K562 (cell line): ENCODE results near the gene ASPA. TPM values are rescaled to one million over a fixed set of nuclear protein-coding genes. Genes with fewer than 3 reads are reported as not detected.
A peak's percentile ranks its signal among the peaks of the same experiment; 100 is the strongest.

ENCODE experiments used
- ATAC-seq: fragments of 200-7000 bp; cut with Tn5 transposase; 3 replicates; pipeline ENCODE4 v1.9.1; 2020; ENCODE audit warnings: moderate library complexity
- BruUV-seq: library from RNA; stranded (reverse); fragments of 400-500 nt; replicated peaks from 2 replicates; lab custom pipeline; 2021; lab: Mats Ljungman, UMichigan
- CTCF ChIA-PET: fragments of 300-600 bp; formaldehyde crosslinking; extraction: SDS; loops from one replicate; lab custom pipeline; 2021; ENCODE audit warnings: low intra/inter-chr PET ratio; lab: Yijun Ruan, JAX
- POLR2A ChIA-PET: fragments of 300-600, 350-650 bp; sonication (Branson Sonifier 250); formaldehyde crosslinking; extraction: SDS; loops from one replicate; lab custom pipeline; 2021; ENCODE audit warnings: antibody characterized with exemption, inconsistent platforms; lab: Yijun Ruan, JAX
- DNase-seq, 4 experiments: peaks; one replicate each; pipeline versions ENCODE4 v3.0.0 to v3.0.0-alpha.2; 2011 to 2018; ENCODE audit warnings: low spot score in 3 of 4, mixed read lengths in 3 of 4; ENCODE audit errors: extremely low read depth in 1 of 4
- FAIRE-seq: peaks from 2 replicates; lab custom pipeline; 2011; peaks lifted over from hg19 to GRCh38; lab: Jason Lieb, UNC
- H2AFZ ChIP-seq: 2 replicates; pipeline ENCODE4 v1.6.0; 2011; ENCODE audit warnings: low read depth, low read length, control low read depth, inconsistent platforms
- H3K27ac ChIP-seq: fragments of 200-600 bp; 3 replicates; pipeline ENCODE4 v1.8.0; 2011; ENCODE audit warnings: low read depth, mild to moderate bottlenecking, control low read depth, inconsistent platforms, low read length, moderate library complexity, mixed read lengths; ENCODE audit errors: extremely low read depth
- H3K27me3 ChIP-seq, 2 experiments: fragments of 300-600 bp in 1 of 2; 2 replicates in 1 of 2; 3 replicates in 1 of 2; pipeline versions ENCODE4 v1.6.0 to v1.8.0; 2011; ENCODE audit warnings: inconsistent platforms in 2 of 2, low read length in 2 of 2, mild to moderate bottlenecking in 1 of 2, mixed read lengths in 1 of 2, moderate library complexity in 1 of 2; ENCODE audit not compliant: control insufficient read depth in 2 of 2, insufficient read depth in 2 of 2
- H3K36me3 ChIP-seq: fragments of 300-600 bp; 3 replicates; pipeline ENCODE4 v1.8.0; 2011; ENCODE audit warnings: mild to moderate bottlenecking, low read length, inconsistent platforms; ENCODE audit not compliant: control insufficient read depth, insufficient read depth
- H3K4me1 ChIP-seq, 2 experiments: fragments of 200-600 bp in 1 of 2; replicated peaks in 1 of 2; 2 replicates in 1 of 2; 3 replicates in 1 of 2; pipeline versions ENCODE4 v1.5.1 to v1.8.0; 2011; ENCODE audit warnings: inconsistent platforms in 2 of 2, low read length in 2 of 2, mild to moderate bottlenecking in 1 of 2, mixed read lengths in 1 of 2, moderate library complexity in 1 of 2; ENCODE audit not compliant: control insufficient read depth in 2 of 2, insufficient read depth in 2 of 2
- H3K4me2 ChIP-seq: 2 replicates; pipeline ENCODE4 v1.6.1; 2011; ENCODE audit warnings: low read length, control low read depth, inconsistent platforms, mixed read lengths; ENCODE audit not compliant: insufficient read depth
- H3K4me3 ChIP-seq: fragments of 200-600 bp; sonication (generic), shearing (Covaris generic); 2 replicates; pipeline ENCODE4 v1.5.1; 2016; ENCODE audit warnings: control low read depth, inconsistent platforms
- H3K79me2 ChIP-seq: fragments of 200-600 bp; 3 replicates; pipeline ENCODE4 v1.8.0; 2011; ENCODE audit warnings: low read length, inconsistent platforms; ENCODE audit not compliant: control insufficient read depth, insufficient read depth
- H3K9ac ChIP-seq, 2 experiments: 2 replicates each; pipeline versions ENCODE4 v1.6.0 to v1.6.1; 2011; ENCODE audit warnings: low read depth in 2 of 2, low read length in 2 of 2, control low read depth in 1 of 2, inconsistent platforms in 1 of 2, mild to moderate bottlenecking in 1 of 2, mixed read lengths in 1 of 2; ENCODE audit not compliant: insufficient read depth in 1 of 2
- H3K9me1 ChIP-seq: one replicate; pipeline ENCODE4 v1.6.0; 2011; ENCODE audit warnings: inconsistent platforms, mild to moderate bottlenecking, low read length, moderate library complexity; ENCODE audit not compliant: control insufficient read depth, insufficient read depth
- H3K9me3 ChIP-seq: replicated peaks from 2 replicates; pipeline ENCODE4 v1.5.1; 2011; ENCODE audit warnings: low read depth, low read length, inconsistent platforms; ENCODE audit not compliant: control insufficient read depth, insufficient read depth
- H4K20me1 ChIP-seq: replicated peaks from 2 replicates; pipeline ENCODE4 v1.6.1; 2011; ENCODE audit warnings: low read length, inconsistent platforms, mixed read lengths; ENCODE audit not compliant: control insufficient read depth, insufficient read depth
- ATF6 ChIP-seq: sonication (generic); formaldehyde crosslinking; IDR thresholded peaks from 2 replicates; pipeline ENCODE4 v1.4.0; 2020; ENCODE audit warnings: mild to moderate bottlenecking, missing genetic modification reagents
- C11orf30 ChIP-seq: fragments of 450-650 bp; IDR thresholded peaks from 2 replicates; pipeline ENCODE4 v1.6.1; 2016; ENCODE audit warnings: low read depth, mild to moderate bottlenecking
- ETV5 ChIP-seq: sonication (generic); formaldehyde crosslinking; IDR thresholded peaks from 2 replicates; pipeline ENCODE4 v1.4.0; 2020; ENCODE audit warnings: low read depth, mild to moderate bottlenecking, missing genetic modification reagents
- NR4A1 ChIP-seq, 2 experiments: fragments of 250-450 bp in 1 of 2; fragments of 450-650 bp in 1 of 2; sonication (Bioruptor Pico) in 1 of 2; IDR thresholded peaks; 2 replicates each; pipeline versions ENCODE4 v1.4.0 to v1.6.1; 2016 to 2020; ENCODE audit warnings: mild to moderate bottlenecking in 2 of 2, missing compliant biosample characterization in 1 of 2, missing genetic modification characterization in 1 of 2, moderate library complexity in 1 of 2
- POLR2B ChIP-seq: fragments of 450-650 bp; IDR thresholded peaks from 2 replicates; pipeline ENCODE4 v1.6.1; 2018; ENCODE audit warnings: low read depth; ENCODE audit not compliant: partially characterized antibody
- ZNF224 ChIP-seq: sonication (generic); formaldehyde crosslinking; IDR thresholded peaks from 2 replicates; pipeline ENCODE4 v1.8.0; 2022; ENCODE audit warnings: mild to moderate bottlenecking, missing genetic modification reagents
- ZNF316 ChIP-seq: fragments of 450-650 bp; IDR thresholded peaks from 2 replicates; pipeline ENCODE4 v1.6.1; 2016
- WGBS: fragments of 100-300 bp; shearing (Covaris generic); methylation state at CpG from one replicate; pipeline ENCODE4 v1.1.6; 2016; ENCODE audit warnings: low coverage, mixed read lengths; ENCODE audit not compliant: insufficient coverage; ENCODE audit errors: missing lambda C conversion rate; 5-methylcytosine and 5-hydroxymethylcytosine counted together
- in situ Hi-C: fragments of 300-500 bp; cut with MboI; formaldehyde crosslinking; loops from 4 replicates; pipeline ENCODE4 v1.15.0; 2018; ENCODE audit warnings: inconsistent platforms, mixed read lengths
- intact Hi-C: fragments of 100-400 bp; cut with micrococcal nuclease; formaldehyde crosslinking; loops from 2 replicates; pipeline ENCODE4 v1.14.2; 2022
- polyA plus RNA-seq, 8 experiments: library from polyadenylated mRNA; depleted of rRNA in 4 of 8; stranded (reverse) in 5 of 8; unstranded in 3 of 8; fragments of >200 nt; fragmentation: Nextera tagmentation in 2 of 8; fragmentation: Illumina TruSeq in 1 of 8; extraction: Ambion mirVana in 2 of 8; extraction: Trizol in 1 of 8; gene quantifications; 2 replicates each; pipeline versions ENCODE4 v1.2.1 to v1.2.3, GENCODE V29; 2011 to 2014; ENCODE audit warnings: inconsistent platforms in 1 of 8, missing spikeins in 1 of 8
- total RNA-seq, 7 experiments: library from RNA; depleted of rRNA in 6 of 7; stranded (reverse); fragments of >200 nt in 6 of 7; fragmentation: Illumina TruSeq in 2 of 7; extraction: Trizol in 2 of 7; gene quantifications; 2 replicates each; pipeline versions ENCODE4 v1.2.1 to v1.2.3, GENCODE V29; 2011 to 2021; ENCODE audit warnings: low replicate concordance in 1 of 7
- TF ChIP-seq, protein P1 (sequence below), 2 experiments: fragments of 450-650 bp in 1 of 2; sonication (generic) in 1 of 2; formaldehyde crosslinking in 1 of 2; IDR thresholded peaks in 1 of 2; conservative IDR thresholded peaks in 1 of 2; 2 replicates each; pipeline versions ENCODE4 v1.6.1 to v1.8.1; 2016 to 2023; ENCODE audit warnings: mild to moderate bottlenecking in 2 of 2, moderate library complexity in 2 of 2, inconsistent platforms in 1 of 2, missing genetic modification reagents in 1 of 2

ASPA gene
- total and polyA plus RNA-seq, 9 of the 15 experiments (the other 6 are each of a cell fraction or from before 2014, with no cell fraction given), result not detected

DNA sequence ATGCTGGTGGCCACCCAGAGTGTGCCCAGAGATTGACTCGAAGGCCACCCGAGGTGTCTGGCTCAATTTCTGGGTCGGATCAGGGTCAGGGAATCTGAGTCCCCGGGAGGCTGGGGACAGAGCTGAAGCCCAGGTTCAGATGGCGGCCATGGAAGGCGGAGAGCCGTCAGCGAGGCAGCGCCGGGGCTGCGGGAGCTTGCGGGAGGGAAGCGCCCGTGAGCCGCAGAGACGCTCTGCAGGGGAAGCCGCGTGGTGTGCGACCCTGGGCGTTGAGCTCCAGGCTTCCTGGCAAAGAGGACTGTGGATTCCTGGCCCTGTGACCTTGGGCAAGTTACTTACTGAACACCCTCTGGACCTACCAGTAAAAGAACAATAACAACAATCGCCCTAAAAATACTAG lies 3.7 kb upstream of the ASPA start (continued):
- no peak for TF ChIP-seq POLR2B
- no peak for TF ChIP-seq ATF6 (CRISPR knock-in tag)
- no peak for TF ChIP-seq ETV5 (CRISPR knock-in tag)
- TF ChIP-seq, protein P1, sequence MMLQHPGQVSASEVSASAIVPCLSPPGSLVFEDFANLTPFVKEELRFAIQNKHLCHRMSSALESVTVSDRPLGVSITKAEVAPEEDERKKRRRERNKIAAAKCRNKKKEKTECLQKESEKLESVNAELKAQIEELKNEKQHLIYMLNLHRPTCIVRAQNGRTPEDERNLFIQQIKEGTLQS (IDR thresholded peaks at IDR 0.05), result no peak
- TF ChIP-seq, protein P1 (CRISPR knock-in tag; conservative IDR thresholded peaks at IDR 0.05), result no peak

GRCh38 chr17:3474212-3474611 lies 1.6 kb upstream of the ASPA start:
- CTCF ChIA-PET, result no interaction called here
- Histone ChIP-seq H3K79me2 (no peaks in the 10 kb centered on the region), H3K27me3 (peaks cover 12 to 13% of the 10 kb centered on the region in 2 experiments; a peak in 3 of 5 replicates), H3K4me2 (no peak overlapping the region), H3K36me3 (no peaks in the 10 kb centered on the region), H4K20me1 (no peaks in the 10 kb centered on the region), H3K9me1 (no peaks in the 10 kb centered on the region), H3K4me3 (no peak overlapping the region), H3K9ac (no peak overlapping the region), H3K27ac (no peak overlapping the region), H2AFZ (no peak overlapping the region), H3K4me1 (no peaks in the 10 kb centered on the region; a peak in 1 of 5 replicates), H3K9me3 (no peaks in the 10 kb centered on the region)
- in situ Hi-C loops, result no loop called here
- no peak for ATAC-seq
- POLR2A ChIA-PET, result interaction anchor here (0.6 to 1.0 kb wide), 2 partner anchors 25 to 384 kb away, joined by 3 read pairs; no protein-coding TSS in a partner anchor
- TF ChIP-seq NR4A1 (CRISPR knock-in tag; IDR thresholded peaks at IDR 0.05) (no peak), NR4A1 (tag; IDR thresholded peaks at IDR 0.05) (no peak), C11orf30 (peak; percentile 44; the same call in 1 of the 2 replicates), ZNF224 (CRISPR knock-in tag) (no peak), ZNF316 (peak; percentile 75)
- intact Hi-C loops, result no loop called here
- no peak for DNase-seq
- no peak for FAIRE-seq
- BruUV-seq, result no TSS peak
- 0% methylated on average over 3 of the region's 3 CpGs for WGBS
